Upper lobe of right lung (tissue), 1 donor: ENCODE measurements around the gene RSRC1. TPM values are rescaled to one million over a fixed set of nuclear protein-coding genes. Genes with fewer than 3 reads are reported as not detected.

Experiments
- ATAC-seq: fragments of 200-7000 bp; cut with Tn5 transposase; one replicate; pipeline ENCODE4 v1.9.1; 2020; ENCODE audit warnings: mild to moderate bottlenecking, moderate library complexity
- DNase-seq: peaks from one replicate; pipeline ENCODE4 v3.0.0-alpha.2; 2020
- H3K27ac ChIP-seq: fragments of 200-600 bp; one replicate; pipeline ENCODE4 v1.8.0; 2022
- H3K27me3 ChIP-seq: fragments of 200-600 bp; one replicate; pipeline ENCODE4 v1.8.0; 2022; ENCODE audit warnings: mild to moderate bottlenecking
- H3K36me3 ChIP-seq: fragments of 200-600 bp; one replicate; pipeline ENCODE4 v1.8.0; 2022
- H3K4me1 ChIP-seq: fragments of 200-600 bp; one replicate; pipeline ENCODE4 v1.8.0; 2022
- H3K4me3 ChIP-seq: fragments of 200-600 bp; one replicate; pipeline ENCODE4 v1.8.0; 2022; ENCODE audit warnings: mild to moderate bottlenecking
- H3K9me3 ChIP-seq: fragments of 200-600 bp; one replicate; pipeline ENCODE4 v1.8.0; 2022
- CTCF ChIP-seq: fragments of 200-600 bp; IDR thresholded peaks from one replicate; pipeline ENCODE4 v1.8.0; 2022; ENCODE audit warnings: antibody characterized with exemption
- intact Hi-C: fragments of 100-400 bp; cut with DNase I; formaldehyde crosslinking; loops from one replicate; pipeline ENCODE4 v1.11.0; 2022
- total RNA-seq: library from RNA; stranded (reverse); fragmentation: NEBNext Ultra II Directional; extraction: Animal tissue kit (Norgen Biotek cat#: 25700); gene quantifications from one replicate; pipeline ENCODE4 v1.2.1, GENCODE V29; 2021
- donor health status: DM: no; HTN: yes; CAD: no; lungs with severe emphysema.

The RSRC1 gene
- total RNA-seq, 1 donor from 2014 or later: 28.1 TPM

- Histone ChIP-seq H3K9me3 (no peaks in the 10 kb centered on the region), H3K36me3 (no peaks in the 10 kb centered on the region), H3K4me3 (peak overlapping the region; percentile 58), H3K27me3 (peaks cover 98% of the 10 kb centered on the region), H3K4me1 (peaks cover 15% of the 10 kb centered on the region), H3K27ac (no peak overlapping the region)
- intact Hi-C loops: no loop called here
- TF ChIP-seq CTCF: no peak
- ATAC-seq: no peak
- no peak for DNase-seq
Observed at GRCh38 chr3:158098309-158098639, 11.6 kb upstream of the RSRC1 start.

GRCh38 chr3:158098834-158099424 is 11.0 kb upstream of the RSRC1 start:
- H3K27me3 ChIP-seq: peaks cover 98% of the 10 kb centered on the region
- peaks cover 19% of the 10 kb centered on the region for H3K4me1 ChIP-seq
- H3K4me3 ChIP-seq: no peak overlapping the region
- no peaks in the 10 kb centered on the region for H3K36me3 ChIP-seq
- ATAC-seq (no peak), DNase-seq (no peak)
- TF ChIP-seq CTCF: no peak
- no peaks in the 10 kb centered on the region for H3K9me3 ChIP-seq
- intact Hi-C loops: no loop called here
- H3K27ac ChIP-seq: no peak overlapping the region

- Histone ChIP-seq H3K36me3 (no peaks in the 10 kb centered on the region), H3K27me3 (peaks cover 98% of the 10 kb centered on the region), H3K4me3 (no peak overlapping the region), H3K9me3 (no peaks in the 10 kb centered on the region), H3K4me1 (peaks cover 25% of the 10 kb centered on the region), H3K27ac (no peak overlapping the region)
- no peak for ATAC-seq
- TF ChIP-seq CTCF: no peak
- intact Hi-C loops: no loop called here
- DNase-seq: no peak
Observed at GRCh38 chr3:158100681-158101080, 9.2 kb upstream of the RSRC1 start.

GRCh38 chr3:158101335-158102241 is 8.3 kb upstream of the RSRC1 start:
- Histone ChIP-seq H3K4me3 (no peak overlapping the region), H3K4me1 (peaks cover 32% of the 10 kb centered on the region), H3K27ac (no peak overlapping the region), H3K36me3 (no peaks in the 10 kb centered on the region), H3K27me3 (peaks cover 98% of the 10 kb centered on the region), H3K9me3 (no peaks in the 10 kb centered on the region)
- DNase-seq (no peak), ATAC-seq (no peak)
- intact Hi-C loops: no loop called here
- TF ChIP-seq CTCF: no peak

- peaks cover 99% of the 10 kb centered on the region for H3K27me3 ChIP-seq
- no peak overlapping the region for H3K4me3 ChIP-seq
- intact Hi-C loops: no loop called here
- DNase-seq: no peak
- no peaks in the 10 kb centered on the region for H3K9me3 ChIP-seq
- no peak overlapping the region for H3K27ac ChIP-seq
- no peaks in the 10 kb centered on the region for H3K36me3 ChIP-seq
- no peak for ATAC-seq
- no peak for TF ChIP-seq CTCF
- H3K4me1 ChIP-seq: peaks cover 36% of the 10 kb centered on the region
Observed at GRCh38 chr3:158102242-158103080, 7.4 kb upstream of the RSRC1 start.
